GM19372 (cell line): Measurements from ENCODE around the gene RHOU.
"Not testable (repeated sequence)": the region's sequence is repeated elsewhere in the genome, so short reads cannot be mapped to it uniquely, and the experiment has no call there.

Experiments used
- ATAC-seq: cut with Tn5 transposase; IDR thresholded peaks from one replicate; pipeline ENCODE4 v1.9.1; 2021; ENCODE audit warnings: mild to moderate bottlenecking, low read depth, moderate library complexity; ENCODE audit not compliant: unreplicated experiment

The RHOU gene

GRCh38 chr1:228755800-228756199 lies 20.5 kb downstream of the RHOU start:
- ATAC-seq: no peak

- no peak for ATAC-seq
Measured at GRCh38 chr1:228756457-228756856, 21.2 kb downstream of the RHOU start.

GRCh38 chr1:228758447-228758846 lies 23.2 kb downstream of the RHOU start:
- no peak for ATAC-seq

- no peak for ATAC-seq
Measured at GRCh38 chr1:228760979-228761378, 25.7 kb downstream of the RHOU start.

- ATAC-seq: no peak
Measured at GRCh38 chr1:228763561-228763960, 28.3 kb downstream of the RHOU start.

- no peak for ATAC-seq
Measured at GRCh38 chr1:228765168-228765946, 30.1 kb downstream of the RHOU start.

- ATAC-seq: no peak
Measured at GRCh38 chr1:228766788-228767187, 31.5 kb downstream of the RHOU start.

- no peak for ATAC-seq
Measured at GRCh38 chr1:228767636-228768354, 32.5 kb downstream of the RHOU start.

- ATAC-seq: no peak
Measured at GRCh38 chr1:228768355-228769000, 33.2 kb downstream of the RHOU start.

- ATAC-seq: no peak
Measured at GRCh38 chr1:228770779-228771223, 35.5 kb downstream of the RHOU start.

GRCh38 chr1:228772516-228773212 lies 37.4 kb downstream of the RHOU start:
- no peak for ATAC-seq

GRCh38 chr1:228775946-228776345 lies 40.7 kb downstream of the RHOU start:
- not testable (repeated sequence) for ATAC-seq

- ATAC-seq: no peak
Measured at GRCh38 chr1:228776449-228776848, 41.2 kb downstream of the RHOU start.

GRCh38 chr1:228777236-228777635 lies 42.0 kb downstream of the RHOU start:
- ATAC-seq: no peak

GRCh38 chr1:228778026-228778425 lies 42.7 kb downstream of the RHOU start:
- ATAC-seq: no peak

GRCh38 chr1:228778466-228778865 lies 43.2 kb downstream of the RHOU start:
- ATAC-seq: no peak

GRCh38 chr1:228778961-228779360 lies 43.7 kb downstream of the RHOU start:
- no peak for ATAC-seq

GRCh38 chr1:228781161-228781808 lies 46.0 kb downstream of the RHOU start:
- no peak for ATAC-seq

- ATAC-seq: no peak
Measured at GRCh38 chr1:228781809-228782661, 46.8 kb downstream of the RHOU start.
